GM11168 (cell line): ENCODE results near the gene DACT2.
"Not testable (repeated sequence)": the region's sequence is repeated elsewhere in the genome, so short reads cannot be mapped to it uniquely, and the experiment has no call there.

ENCODE experiments used
- in situ Hi-C: fragments of 300-500 bp; cut with MboI; formaldehyde crosslinking; loops from one replicate; pipeline ENCODE4 v1.12.0; 2022; ENCODE audit warnings: low sequenced_read_pairs; ENCODE audit not compliant: unreplicated experiment

Gene DACT2

DNA sequence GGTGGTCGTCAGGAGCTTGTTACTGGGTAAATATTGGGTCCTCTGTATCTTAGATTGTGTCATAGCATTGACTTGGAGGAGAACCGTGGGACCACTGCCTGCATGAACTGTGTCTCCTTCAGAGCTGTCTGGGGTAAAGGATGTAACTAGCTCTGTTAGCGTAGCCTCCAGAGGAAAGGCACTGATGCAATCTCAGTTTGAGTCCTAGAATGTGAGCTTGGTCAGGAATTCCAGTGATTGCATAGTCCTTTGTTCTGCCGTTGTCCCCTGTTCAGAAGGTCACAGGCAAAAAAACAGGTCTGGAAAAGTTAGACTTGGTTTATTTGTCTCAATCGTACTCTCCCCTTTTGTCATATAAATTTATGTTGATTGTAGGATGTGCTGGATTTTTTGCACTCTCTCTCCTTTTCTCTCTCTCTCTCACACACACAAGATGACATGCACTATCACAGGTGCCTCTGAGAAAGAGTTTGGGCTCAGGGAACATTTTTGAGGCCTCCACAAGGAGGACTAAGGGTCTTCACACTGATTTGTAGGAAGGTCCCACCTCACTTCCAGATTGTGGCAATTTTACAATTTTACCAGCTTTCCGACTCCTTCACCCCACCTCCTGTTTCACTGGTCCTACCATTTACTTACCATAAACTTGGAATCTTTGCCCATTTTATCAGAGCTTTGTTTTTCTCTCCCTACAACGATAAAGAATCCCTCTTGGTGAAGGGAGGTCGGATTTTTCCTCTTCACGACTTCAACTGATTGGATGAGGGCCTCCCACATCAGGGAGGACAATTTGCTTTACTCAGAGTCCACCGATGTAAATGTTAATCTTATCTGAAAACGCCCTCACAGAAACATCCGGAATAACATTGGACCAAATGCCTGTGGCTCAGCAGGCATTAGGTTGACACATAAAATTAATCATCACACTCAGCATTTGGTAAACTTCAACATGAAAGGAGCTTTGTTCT, 7.0 kb upstream of the DACT2 start:
- in situ Hi-C loops = no loop called here

- in situ Hi-C loops = no loop called here
These were observed 3.4 kb upstream of the DACT2 start for GRCh38 chr6:168322966-168323365.

DNA sequence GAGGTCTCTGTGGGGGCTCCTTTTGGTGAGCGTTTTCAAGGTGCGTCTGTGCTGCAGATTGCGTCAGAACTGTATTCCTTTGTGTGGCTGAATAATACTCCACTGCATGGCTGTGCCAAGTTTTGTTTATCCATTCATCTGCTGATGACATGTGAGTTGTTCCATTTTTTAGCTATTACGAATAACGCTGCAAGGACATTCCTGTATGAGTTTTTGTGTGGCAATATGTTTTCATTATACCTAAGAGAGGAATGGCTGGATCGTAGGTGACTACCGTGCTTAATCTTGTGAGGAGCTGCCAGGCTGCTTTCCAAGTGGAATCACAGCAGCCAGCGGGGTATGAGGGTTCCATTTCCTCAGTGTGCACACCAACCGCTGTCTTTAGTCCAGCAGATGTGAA, 1.1 kb upstream of the DACT2 start:
- in situ Hi-C loops = no loop called here

- in situ Hi-C loops = no loop called here
These were observed 848 bp downstream of the DACT2 start for GRCh38 chr6:168318579-168319278.

- in situ Hi-C loops = no loop called here
These were observed 1.5 kb downstream of the DACT2 start for GRCh38 chr6:168318090-168318489.

GRCh38 chr6:168315596-168315995, 4.0 kb downstream of the DACT2 start:
- in situ Hi-C loops = no loop called here

- in situ Hi-C loops = no loop called here
These were observed 4.6 kb downstream of the DACT2 start for GRCh38 chr6:168314948-168315347.

GRCh38 chr6:168314021-168314420, 5.6 kb downstream of the DACT2 start:
- in situ Hi-C loops = no loop called here

GRCh38 chr6:168313431-168314011, 6.1 kb downstream of the DACT2 start:
- in situ Hi-C loops = no loop called here

DNA sequence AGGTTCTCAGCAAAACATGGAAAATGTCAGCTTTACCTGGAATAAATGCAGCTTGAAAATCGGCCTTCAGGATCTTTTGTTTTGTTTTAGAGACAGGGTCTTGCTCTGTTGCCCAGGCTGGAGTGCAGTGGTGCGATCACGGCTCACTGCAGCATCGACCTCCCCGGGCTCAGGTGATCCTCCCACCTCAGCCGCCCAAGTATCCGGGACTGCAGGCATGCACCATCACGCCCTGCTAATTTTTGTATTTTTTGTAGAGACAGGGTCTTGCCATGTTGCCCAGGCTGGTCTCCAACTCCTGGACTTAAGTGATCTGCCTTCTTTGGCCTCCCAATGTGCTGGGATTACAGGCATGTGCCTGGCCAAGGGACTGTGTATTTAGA, 7.5 kb downstream of the DACT2 start:
- in situ Hi-C loops = not testable (repeated sequence)

- in situ Hi-C loops = no loop called here
These were observed 8.0 kb downstream of the DACT2 start for GRCh38 chr6:168311410-168312124.

DNA sequence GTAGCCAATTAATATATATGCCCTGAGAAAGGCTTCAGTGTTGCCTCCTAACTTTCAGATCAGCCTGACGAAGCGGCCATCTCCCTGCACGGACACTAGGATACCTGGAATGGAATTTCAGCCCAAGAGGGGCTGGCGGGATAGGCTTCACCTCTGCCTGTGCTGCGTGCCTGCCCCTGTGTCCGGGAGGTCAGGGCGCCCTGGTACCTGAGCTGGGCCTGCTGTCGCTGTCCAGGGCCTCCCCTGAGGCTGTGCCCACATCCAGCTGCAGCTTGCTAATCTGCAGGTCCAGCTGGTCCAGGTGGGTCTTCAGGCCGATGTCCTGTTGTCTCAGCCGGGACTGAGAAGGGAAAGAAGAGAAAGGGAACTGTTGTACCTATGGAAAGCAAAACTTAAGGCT, 8.6 kb downstream of the DACT2 start:
- in situ Hi-C loops = no loop called here

GRCh38 chr6:168310403-168310802, 9.2 kb downstream of the DACT2 start:
- in situ Hi-C loops = no loop called here

DNA sequence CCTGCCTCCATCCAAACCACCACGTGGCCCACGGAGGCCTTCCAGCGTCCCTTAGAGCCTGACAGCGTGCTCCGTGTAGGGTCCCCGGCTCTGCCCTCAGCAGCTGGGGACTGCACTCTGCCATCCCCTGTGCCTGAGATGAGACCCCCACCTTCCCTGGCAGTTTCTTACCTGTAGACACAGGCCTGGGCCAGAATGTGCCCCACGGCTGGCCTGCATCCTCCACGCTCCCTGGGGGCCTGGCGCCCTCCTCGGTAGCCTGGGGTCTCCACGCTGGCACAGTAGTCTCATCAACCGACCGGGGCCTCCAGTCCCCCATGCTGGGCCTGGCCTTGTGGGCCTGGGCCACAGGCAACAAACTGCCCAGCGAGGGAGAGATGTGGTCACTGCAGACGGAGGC, 9.6 kb downstream of the DACT2 start:
- in situ Hi-C loops = no loop called here

GRCh38 chr6:168309183-168309582, 10.4 kb downstream of the DACT2 start:
- in situ Hi-C loops = no loop called here

- in situ Hi-C loops = no loop called here
These were observed 11.0 kb downstream of the DACT2 start for GRCh38 chr6:168308390-168309144.

DNA sequence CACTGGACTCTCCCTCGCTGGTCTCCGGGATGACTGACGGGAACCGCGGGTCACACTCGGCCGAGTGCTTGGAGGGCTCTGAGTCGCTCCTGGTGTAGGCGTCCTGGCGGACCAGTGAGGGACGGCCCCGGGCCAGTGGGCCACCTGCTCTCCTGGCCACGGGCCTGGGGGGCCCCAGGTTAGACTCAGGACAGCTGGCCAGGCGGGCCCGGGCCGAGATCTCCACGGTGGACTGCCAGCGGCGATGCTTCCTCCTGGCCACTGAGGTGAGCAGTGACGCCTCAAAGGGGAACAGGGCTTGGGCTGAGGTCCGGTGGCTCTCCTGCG, 11.9 kb downstream of the DACT2 start:
- in situ Hi-C loops = no loop called here

GRCh38 chr6:168307015-168307694, 12.4 kb downstream of the DACT2 start:
- in situ Hi-C loops = no loop called here

- in situ Hi-C loops = no loop called here
These were observed 13.7 kb downstream of the DACT2 start for GRCh38 chr6:168305863-168306262.
